Small intestine (tissue), 7 donors: Measurements from ENCODE around the gene SLC5A9. TPM values are rescaled to one million over a fixed set of nuclear protein-coding genes. Genes with fewer than 3 reads are reported as not detected.

ENCODE experiments used
- DNase-seq, 2 donors: peaks; one replicate each; pipeline versions ENCODE4 v3.0.0 to v3.0.0-alpha.2; 2013
- FAIRE-seq: peaks from 2 replicates; lab custom pipeline; 2012; peaks lifted over from hg19 to GRCh38; lab: Jason Lieb, UNC
- H3K27ac ChIP-seq, 3 donors: one replicate each; pipeline ENCODE4 v1.5.1; 2013; ENCODE audit warnings: low read length in 2 of 3, mild to moderate bottlenecking in 2 of 3, control low read depth in 1 of 3, inconsistent platforms in 1 of 3, low read depth in 1 of 3, moderate library complexity in 1 of 3
- H3K27me3 ChIP-seq, 3 donors: one replicate each; pipeline ENCODE4 v1.6.1; 2013; ENCODE audit warnings: low read length in 3 of 3, inconsistent platforms in 1 of 3; ENCODE audit not compliant: control insufficient read depth in 3 of 3, insufficient read depth in 3 of 3
- H3K36me3 ChIP-seq, 3 donors: one replicate each; pipeline ENCODE4 v1.6.1; 2013; ENCODE audit warnings: low read length in 3 of 3, inconsistent platforms in 1 of 3, low read depth in 1 of 3, mild to moderate bottlenecking in 1 of 3, moderate library complexity in 1 of 3; ENCODE audit not compliant: control insufficient read depth in 3 of 3, insufficient read depth in 2 of 3
- H3K4me1 ChIP-seq, 3 donors: one replicate each; pipeline ENCODE4 v1.6.1; 2013; ENCODE audit warnings: low read length in 2 of 3, inconsistent platforms in 1 of 3, low read depth in 1 of 3, mild to moderate bottlenecking in 1 of 3, moderate library complexity in 1 of 3; ENCODE audit not compliant: control insufficient read depth in 3 of 3, insufficient read depth in 2 of 3
- H3K4me3 ChIP-seq, 3 donors: one replicate each; pipeline ENCODE4 v1.5.1; 2013; ENCODE audit warnings: low read length in 3 of 3, control low read depth in 1 of 3, inconsistent platforms in 1 of 3, low read depth in 1 of 3, mild to moderate bottlenecking in 1 of 3, moderate library complexity in 1 of 3
- H3K9me3 ChIP-seq, 2 donors: one replicate each; pipeline ENCODE4 v1.6.1; 2013; ENCODE audit warnings: low read depth in 1 of 2, low read length in 1 of 2; ENCODE audit not compliant: control insufficient read depth in 2 of 2, insufficient read depth in 1 of 2
- WGBS, 3 donors: extraction: QIAGEN DNeasy Blood & Tissue Kit; methylation state at CpG; one replicate each; pipeline ENCODE4 v1.1.7; 2013; 5-methylcytosine and 5-hydroxymethylcytosine counted together
- polyA plus RNA-seq, 4 donors: library from polyadenylated mRNA; stranded (reverse) in 3 of 4; unstranded in 1 of 4; fragments of 200-250 nt in 3 of 4; fragments of 120-200 nt in 1 of 4; gene quantifications; one replicate each; pipeline versions ENCODE4 v1.2.1 to v1.2.3, GENCODE V29; 2013
- donor health status: healthy with polysubstance abuse.
- donor health status: control.
- donor health status: control.
- donor health status: Bipolar disorder and iron deficiency.
- donor health status: healthy.

Gene SLC5A9
- polyA plus RNA-seq, 4 donors, result 22.3 to 372 (median 165) TPM

- Histone ChIP-seq H3K9me3 (peaks cover 0 to 26% of the 10 kb centered on the region in 2 donors), H3K27ac (peak overlapping the region in 2 of 3 donors; percentile 43 to 46), H3K4me1 (peaks cover 2 to 5% (median 2%) of the 10 kb centered on the region in 3 donors), H3K4me3 (no peak overlapping the region), H3K36me3 (no peaks in the 10 kb centered on the region), H3K27me3 (peaks cover 0 to 12% (median 0%) of the 10 kb centered on the region in 3 donors)
- DNase-seq (peak in 1 of 2 donors; percentile 87), FAIRE-seq (no peak)
- WGBS, 3 donors, result 6 to 54% (median 34%) methylated on average over 3 of the region's 3 CpGs
Observed at GRCh38 chr1:48190881-48191280, 31.6 kb upstream of the SLC5A9 start.

- H3K27ac ChIP-seq, result no peak overlapping the region
- FAIRE-seq, result no peak
- 36 to 68% (median 42%) methylated on average over 2 of the region's 2 CpGs for WGBS, 3 donors
Observed at GRCh38 chr1:48194801-48195200, 27.7 kb upstream of the SLC5A9 start.

GRCh38 chr1:48196237-48196636, 26.3 kb upstream of the SLC5A9 start:
- no peak overlapping the region for H3K27ac ChIP-seq
- DNase-seq, result no peak
- FAIRE-seq, result no peak
- H3K36me3 ChIP-seq, result no peaks in the 10 kb centered on the region
- 56 to 95% (median 76%) methylated on average over 4 to 6 of the region's 7 CpGs for WGBS, 3 donors
- no peaks in the 10 kb centered on the region for H3K9me3 ChIP-seq
- no peak overlapping the region for H3K4me3 ChIP-seq
- no peaks in the 10 kb centered on the region for H3K27me3 ChIP-seq
- no peaks in the 10 kb centered on the region for H3K4me1 ChIP-seq

More at GRCh38 chr1:48194801-48195200, 27.7 kb upstream of the SLC5A9 start:
- H3K27me3 ChIP-seq, result no peaks in the 10 kb centered on the region
- DNase-seq, result no peak
- no peaks in the 10 kb centered on the region for H3K9me3 ChIP-seq
- peaks cover 0 to 2% (median 0%) of the 10 kb centered on the region in 3 donors for H3K4me1 ChIP-seq
- H3K4me3 ChIP-seq, result no peak overlapping the region
- no peaks in the 10 kb centered on the region for H3K36me3 ChIP-seq

- no peak overlapping the region for H3K4me3 ChIP-seq
- 39 to 73% (median 42%) methylated on average over 3 of the region's 3 CpGs for WGBS, 3 donors
- no peaks in the 10 kb centered on the region for H3K4me1 ChIP-seq
- FAIRE-seq (no peak), DNase-seq (no peak)
- H3K36me3 ChIP-seq, result no peaks in the 10 kb centered on the region
- H3K27me3 ChIP-seq, result no peaks in the 10 kb centered on the region
- H3K27ac ChIP-seq, result no peak overlapping the region
- no peaks in the 10 kb centered on the region for H3K9me3 ChIP-seq
Observed at GRCh38 chr1:48198970-48199369, 23.5 kb upstream of the SLC5A9 start.

- Histone ChIP-seq H3K27ac (no peak overlapping the region), H3K9me3 (no peaks in the 10 kb centered on the region), H3K4me3 (no peak overlapping the region), H3K4me1 (no peaks in the 10 kb centered on the region), H3K36me3 (no peaks in the 10 kb centered on the region), H3K27me3 (no peaks in the 10 kb centered on the region)
- WGBS, 3 donors, result 51 to 61% (median 58%) methylated on average over 3 of the region's 3 CpGs
- FAIRE-seq, result no peak
- DNase-seq, result no peak
Observed at GRCh38 chr1:48200166-48200900, 22.2 kb upstream of the SLC5A9 start.

- H3K36me3 ChIP-seq, result no peaks in the 10 kb centered on the region
- H3K27me3 ChIP-seq, result no peaks in the 10 kb centered on the region
- no peak for FAIRE-seq
- H3K4me1 ChIP-seq, result no peaks in the 10 kb centered on the region
- no peak overlapping the region for H3K4me3 ChIP-seq
- DNase-seq, result peak; percentile 72 to 74
- H3K9me3 ChIP-seq, result no peaks in the 10 kb centered on the region
- no peak overlapping the region for H3K27ac ChIP-seq
- WGBS, 3 donors, result 13 to 23% (median 16%) methylated on average over 7 of the region's 7 CpGs
Observed at GRCh38 chr1:48202030-48202752, 20.3 kb upstream of the SLC5A9 start.

DNA sequence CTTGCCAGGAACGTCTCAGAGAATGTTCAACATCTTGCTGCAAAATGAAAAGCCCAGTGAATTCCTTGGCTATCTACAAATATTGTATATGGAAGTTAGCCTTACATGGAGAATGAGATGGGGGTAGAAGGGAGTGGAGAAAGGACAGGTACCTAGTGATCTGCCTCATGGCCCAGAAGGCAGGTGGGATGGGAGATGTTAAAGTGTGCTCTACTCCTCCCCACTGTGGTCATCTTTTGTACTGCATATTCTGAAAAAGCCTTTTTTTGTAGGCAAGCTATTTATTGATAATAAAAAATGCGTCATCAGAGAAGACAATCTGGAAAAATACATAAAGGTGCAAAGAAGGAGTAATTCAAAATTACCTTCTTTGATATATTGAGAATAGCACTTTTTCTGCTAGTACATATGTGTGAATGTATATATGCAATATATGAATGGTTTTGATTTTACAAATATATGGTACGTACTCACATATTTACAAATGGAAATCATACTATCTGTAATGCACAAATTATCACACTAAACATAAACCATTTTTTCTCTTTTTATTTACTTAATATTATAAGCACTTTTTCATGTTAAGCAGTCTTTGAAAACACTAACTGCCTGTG, 19.1 kb upstream of the SLC5A9 start:
- no peaks in the 10 kb centered on the region for H3K9me3 ChIP-seq
- FAIRE-seq (no peak), DNase-seq (peak; percentile 56 to 65)
- H3K36me3 ChIP-seq, result no peaks in the 10 kb centered on the region
- no peaks in the 10 kb centered on the region for H3K4me1 ChIP-seq
- no peak overlapping the region for H3K27ac ChIP-seq
- 64 to 77% (median 64%) methylated on average over 3 of the region's 3 CpGs for WGBS, 3 donors
- no peaks in the 10 kb centered on the region for H3K27me3 ChIP-seq
- H3K4me3 ChIP-seq, result no peak overlapping the region

DNA sequence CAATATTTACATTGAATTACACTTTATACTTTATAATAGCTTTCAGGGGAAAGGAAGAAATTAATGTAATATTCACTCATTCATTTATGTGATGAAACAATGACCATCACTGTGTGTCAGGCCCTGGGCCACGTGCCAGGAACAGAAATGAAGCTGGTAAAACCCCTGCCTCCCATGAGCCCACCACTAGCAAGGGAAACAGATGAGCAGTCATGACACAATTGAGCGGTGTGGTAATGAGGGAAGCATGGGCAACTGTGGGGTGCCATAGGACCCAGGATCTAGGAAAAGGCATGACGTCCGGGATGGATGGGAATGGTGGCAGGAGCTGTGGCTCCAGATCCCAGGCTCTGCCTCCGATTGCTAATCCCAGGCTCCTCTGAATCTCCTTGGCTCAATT, 17.0 kb upstream of the SLC5A9 start:
- Histone ChIP-seq H3K4me1 (no peaks in the 10 kb centered on the region), H3K36me3 (no peaks in the 10 kb centered on the region), H3K4me3 (no peak overlapping the region), H3K9me3 (no peaks in the 10 kb centered on the region), H3K27me3 (no peaks in the 10 kb centered on the region), H3K27ac (no peak overlapping the region)
- DNase-seq (no peak), FAIRE-seq (no peak)
- WGBS, 3 donors, result 87 to 89% (median 89%) methylated on average over 5 of the region's 5 CpGs
